Stimulated activated CD8-positive, alpha-beta memory T cell treated with anti-CD3 and anti-CD28 coated beads, Interleukin-7, amount 100 ng/mL, for 1 hour (primary cell): ENCODE data around the gene CLDN15.
"Not testable (repeated sequence)": the region's sequence is repeated elsewhere in the genome, so short reads cannot be mapped to it uniquely, and the experiment has no call there.

Experiments
- DNase-seq, 2 donors: peaks; one replicate each; pipeline ENCODE4 v3.0.0-alpha.2; 2020; ENCODE audit warnings: low read depth in 2 of 2

Gene CLDN15

DNA sequence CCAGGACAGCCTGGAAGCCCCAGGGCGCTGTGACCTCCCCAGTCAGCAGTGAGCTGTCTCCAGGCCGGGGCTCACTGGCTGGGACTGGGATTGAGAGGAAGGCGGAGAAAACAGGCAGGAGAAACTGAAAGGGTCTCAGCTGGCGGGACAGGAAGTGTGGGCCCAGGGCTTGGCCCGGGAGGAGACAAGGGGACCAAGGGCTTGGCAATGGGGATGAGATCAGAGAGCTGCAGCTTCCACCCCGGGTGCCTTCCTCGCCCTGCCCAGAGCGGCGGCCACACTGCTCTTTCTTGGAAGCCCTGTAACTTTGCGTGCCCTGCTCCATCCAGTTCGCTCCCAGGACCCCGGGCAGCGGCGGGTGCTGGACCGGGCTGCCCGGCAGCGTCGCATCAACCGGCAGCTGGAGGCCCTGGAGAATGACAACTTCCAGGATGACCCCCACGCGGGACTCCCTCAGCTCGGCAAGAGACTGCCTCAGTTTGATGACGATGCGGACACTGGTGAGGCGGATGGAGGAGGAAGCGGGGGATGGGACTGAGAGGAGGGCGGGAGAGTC is 15.2 kb downstream of the CLDN15 start:
- DNase-seq, result no peak

DNA sequence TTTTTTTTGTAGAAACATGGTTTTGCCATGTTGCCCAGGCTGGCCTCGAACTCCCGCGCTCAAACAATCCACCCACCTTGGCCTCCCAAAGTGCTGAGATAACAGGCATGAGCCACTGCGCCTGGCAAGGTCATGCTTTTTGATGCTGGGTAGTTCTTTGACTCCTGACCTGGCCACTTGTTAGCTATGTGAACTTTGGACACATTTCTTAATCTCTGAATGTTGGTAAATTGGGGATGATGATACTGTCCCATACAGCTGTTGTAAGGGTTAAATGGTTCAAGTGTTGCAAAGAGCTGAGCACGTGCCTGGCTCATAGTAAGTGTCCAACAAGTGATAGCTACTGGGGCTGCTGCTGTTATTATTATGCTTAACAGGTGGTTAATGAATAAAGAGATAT is 17.3 kb downstream of the CLDN15 start:
- DNase-seq, result no peak

DNA sequence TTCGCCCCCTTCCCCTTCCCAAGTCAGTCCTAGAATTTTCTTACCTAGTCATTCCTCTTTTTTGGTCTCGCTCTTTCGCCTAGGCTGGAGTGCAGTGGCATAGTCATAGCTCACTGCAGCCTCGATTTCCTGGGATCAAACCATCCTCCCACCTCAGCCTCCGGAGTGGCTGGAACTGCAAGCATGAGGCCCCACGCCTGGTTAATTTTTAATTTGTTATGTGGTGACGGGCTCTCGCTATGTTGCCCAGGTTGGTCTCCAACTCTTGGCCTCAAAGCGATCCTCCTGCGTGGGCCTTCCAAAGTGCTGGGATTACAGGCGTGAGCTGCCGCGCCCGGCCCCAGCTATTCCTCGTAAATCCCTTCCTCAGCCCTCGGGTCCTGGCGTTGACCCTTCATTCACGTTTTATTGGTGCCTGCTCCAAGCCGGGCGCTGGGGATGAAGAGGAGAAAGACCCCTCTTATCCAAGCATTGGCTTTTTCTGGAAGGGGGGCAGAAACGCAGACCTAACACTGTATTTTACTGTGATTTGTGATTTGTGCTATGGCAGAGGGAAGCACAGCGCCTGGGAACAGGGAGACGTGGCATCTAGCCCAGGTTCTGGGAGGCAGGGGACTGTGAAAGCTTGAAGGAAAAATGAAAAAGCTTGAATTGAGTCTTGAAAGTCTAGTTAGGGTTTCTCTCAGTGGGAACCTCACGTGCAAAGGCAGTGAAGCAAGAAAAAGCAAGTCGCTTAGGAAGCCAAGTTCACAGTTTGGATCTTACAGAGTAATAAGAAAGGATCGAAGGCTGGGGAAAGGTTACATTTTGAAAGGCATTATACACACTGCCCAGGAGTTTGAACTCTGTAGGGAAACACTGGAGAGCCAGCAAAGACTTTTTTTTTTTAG is 19.1 kb downstream of the CLDN15 start:
- DNase-seq, result no peak

DNA sequence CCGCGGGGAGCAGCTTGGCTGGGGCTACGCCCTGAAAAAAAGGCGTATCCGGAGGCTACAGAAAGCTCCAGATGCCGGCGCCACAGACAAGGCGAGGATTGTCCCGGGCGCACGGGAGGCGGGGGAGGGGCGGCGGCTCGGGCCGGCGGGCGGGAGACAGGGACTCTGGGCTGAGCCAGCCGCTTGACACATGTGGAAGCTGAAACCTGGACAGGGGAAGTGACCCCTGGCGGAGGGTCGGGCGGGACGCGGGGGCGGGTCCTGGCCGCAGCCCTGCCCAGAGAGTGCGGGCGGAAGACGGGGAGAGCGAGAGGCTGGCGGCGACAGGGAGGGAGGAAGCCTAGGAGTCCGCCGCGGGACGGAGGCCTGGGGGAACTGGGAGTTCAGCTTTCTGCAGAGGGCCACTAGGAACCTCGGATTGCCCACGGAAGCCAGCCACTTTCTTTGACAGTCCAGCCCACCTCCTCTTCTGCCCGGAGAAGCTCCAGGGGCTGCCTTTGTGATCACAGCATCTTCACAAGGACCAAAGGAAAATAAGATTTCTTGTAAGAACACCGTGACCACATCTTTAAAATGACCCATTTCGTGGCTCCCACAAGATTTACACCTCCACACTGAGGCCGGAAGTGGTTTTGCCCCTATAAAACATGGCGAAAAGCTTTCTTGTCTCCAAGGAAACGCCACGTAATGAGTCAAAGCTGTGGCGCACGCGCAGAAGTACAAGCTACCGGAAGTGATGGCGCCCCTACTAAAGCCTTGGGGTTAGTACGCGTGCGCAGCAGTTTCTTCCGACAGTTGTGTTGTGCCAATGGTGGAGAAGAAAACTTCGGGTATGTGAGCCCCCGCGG is 20.0 kb downstream of the CLDN15 start, which contains the start of the genes PLOD3 and ZNHIT1:
TSS of gene PLOD3 (minus strand) at position 194 of the 848 bp plus-strand sequence. CDS start 307 bp downstream, outside the sequence.
TSS of gene ZNHIT1 (plus strand) at position 778 of the 848 bp plus-strand sequence. CDS start at position 809, 31 bp downstream.
- peak; percentile 90 to 95 for DNase-seq

DNA sequence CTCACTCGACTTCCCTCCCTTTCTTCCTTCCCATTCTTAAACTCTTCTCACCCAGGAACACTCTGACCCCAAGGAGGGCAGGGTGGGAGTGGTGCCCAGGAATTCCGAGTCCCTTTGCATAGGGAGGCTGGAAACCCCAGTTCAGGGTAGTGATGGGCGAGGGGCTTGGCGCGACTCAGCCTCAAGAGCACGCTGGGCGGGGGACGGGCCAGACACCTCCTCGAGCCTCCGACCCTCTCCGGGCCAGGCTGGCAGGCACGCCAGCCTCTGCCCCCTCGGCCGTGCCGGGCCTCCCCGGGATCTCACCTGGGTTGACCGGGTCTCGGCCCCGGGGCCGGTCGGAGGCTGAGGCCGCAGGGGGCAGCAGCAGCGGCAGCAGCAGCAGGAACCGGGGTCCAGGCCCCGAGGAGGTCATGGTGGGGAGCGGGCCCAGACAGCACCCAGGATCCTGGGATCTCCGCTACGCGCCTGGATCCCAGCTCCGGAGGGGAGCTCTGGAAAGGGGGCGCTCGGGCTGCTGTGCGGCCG is 20.7 kb downstream of the CLDN15 start:
- DNase-seq, result no peak

DNA sequence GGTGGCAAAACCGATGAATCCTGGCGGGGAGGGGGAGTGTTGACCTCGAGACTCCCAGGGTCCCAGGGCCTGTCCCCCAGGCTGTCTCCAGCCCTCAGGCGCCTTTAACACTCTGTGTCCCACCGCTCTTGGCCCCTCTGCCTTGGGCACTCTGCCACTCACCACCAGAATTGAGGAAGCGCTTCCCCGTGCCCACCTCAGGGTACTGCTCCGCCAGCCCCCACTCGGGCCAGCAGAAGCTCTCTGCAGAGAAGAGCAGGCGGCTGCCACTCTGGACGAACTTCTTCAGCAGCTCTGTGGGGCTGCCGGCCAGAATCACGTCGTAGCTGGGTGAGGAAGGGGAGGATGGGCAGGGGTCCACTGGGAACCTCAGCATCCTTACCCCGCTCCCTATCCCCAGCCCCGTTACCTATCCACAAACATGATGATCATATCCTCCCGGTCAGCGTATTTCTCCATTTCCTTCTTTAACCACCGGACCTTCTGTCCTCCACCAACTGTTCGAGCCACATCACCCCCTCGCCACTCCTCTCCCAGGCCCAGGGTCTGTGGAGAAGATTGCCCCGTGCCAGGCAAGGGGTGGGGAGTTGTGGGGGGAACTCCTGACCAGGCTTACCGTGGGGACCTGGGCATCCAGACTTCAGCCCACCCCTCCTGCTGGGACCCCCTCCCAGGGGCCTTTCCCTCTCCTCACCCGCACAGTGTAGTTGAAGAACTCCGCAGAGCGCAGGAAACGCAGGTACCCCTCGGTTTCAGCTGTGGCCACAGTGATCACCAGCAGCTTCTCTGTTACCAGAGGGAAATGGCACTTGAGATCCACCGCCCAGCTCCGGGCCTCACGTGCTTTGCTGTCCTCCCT is 21.4 kb downstream of the CLDN15 start:
- DNase-seq, result no peak

DNA sequence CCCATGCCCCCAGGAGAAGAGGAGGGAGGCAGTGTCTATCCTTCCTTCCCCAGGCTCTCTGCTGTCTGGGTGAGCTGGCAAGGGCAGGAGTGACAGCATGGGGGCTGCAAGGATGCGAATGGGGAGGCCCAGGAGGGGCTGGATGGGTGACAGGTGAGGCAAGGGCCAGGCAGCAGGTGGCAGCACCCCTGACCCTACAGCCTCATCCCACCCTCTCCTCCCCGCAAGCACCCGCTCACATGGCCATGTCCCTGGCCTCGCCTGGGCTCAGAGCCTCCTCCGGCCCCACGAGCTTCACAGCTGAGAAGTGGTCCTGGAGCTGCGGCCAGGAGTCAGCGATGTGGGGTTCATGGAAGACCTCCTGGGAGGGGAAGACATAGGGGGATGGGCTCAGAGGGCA is 25.6 kb downstream of the CLDN15 start:
- no peak for DNase-seq

DNA sequence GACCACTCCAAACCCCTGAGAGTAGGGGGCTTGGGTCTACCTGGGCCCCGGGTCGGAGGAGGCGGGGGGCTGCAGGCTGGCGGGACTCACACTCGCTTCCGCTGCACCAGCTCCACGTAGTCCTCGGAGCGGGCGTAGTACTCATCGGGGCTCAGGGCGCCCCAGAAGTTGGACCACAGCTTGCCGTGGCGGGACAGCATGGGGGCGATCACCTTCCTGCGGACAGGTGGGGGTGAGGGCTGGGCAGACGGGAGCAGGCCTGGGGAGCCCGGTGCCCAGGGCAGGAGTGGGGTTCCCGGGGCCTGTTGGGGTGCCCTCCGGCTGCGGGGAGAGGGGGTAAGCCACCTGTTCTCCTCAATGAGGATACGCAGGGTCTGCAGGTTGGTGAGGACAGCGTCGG is 26.1 kb downstream of the CLDN15 start:
- DNase-seq, result no peak

DNA sequence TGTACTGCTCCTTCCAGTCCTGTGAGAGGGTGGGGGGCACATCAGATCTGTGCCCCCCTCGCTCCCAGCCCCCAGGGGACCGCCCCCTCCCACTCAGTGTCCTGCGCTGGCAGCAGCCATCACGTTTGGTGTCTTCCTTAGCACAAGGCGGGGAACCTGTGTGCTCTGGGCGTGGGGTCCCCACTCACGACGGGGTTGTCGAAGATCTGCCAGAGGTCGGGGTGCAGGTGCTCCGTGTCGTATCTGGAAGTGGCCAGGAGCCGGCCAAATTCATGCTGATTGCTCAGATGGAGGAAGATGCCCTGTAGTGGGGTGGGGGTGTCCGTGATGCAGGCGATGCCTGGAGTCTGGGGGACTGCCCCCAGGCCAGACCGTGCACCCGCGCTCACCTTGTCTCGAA is 27.5 kb downstream of the CLDN15 start:
- DNase-seq, result no peak

DNA sequence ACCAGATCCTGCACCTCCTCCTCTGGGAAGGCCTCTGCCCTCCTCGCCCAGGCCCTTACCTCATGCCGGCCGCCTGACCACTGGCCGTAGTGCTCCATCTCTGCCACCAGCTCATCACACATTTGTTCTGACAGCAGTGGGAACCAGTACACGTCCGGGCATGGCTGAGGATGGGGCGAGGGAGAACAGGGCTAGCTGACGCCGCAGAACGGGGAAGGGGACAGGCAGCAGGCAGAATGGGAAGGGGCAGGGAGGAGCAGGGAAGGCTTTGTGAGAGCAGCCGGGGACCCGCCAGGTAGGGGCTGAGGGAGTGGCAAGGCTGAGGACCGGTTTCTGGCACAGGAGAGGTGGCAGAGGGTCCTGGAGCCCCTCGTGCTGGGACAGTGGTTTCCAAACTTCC is 28.8 kb downstream of the CLDN15 start:
- no peak for DNase-seq

DNA sequence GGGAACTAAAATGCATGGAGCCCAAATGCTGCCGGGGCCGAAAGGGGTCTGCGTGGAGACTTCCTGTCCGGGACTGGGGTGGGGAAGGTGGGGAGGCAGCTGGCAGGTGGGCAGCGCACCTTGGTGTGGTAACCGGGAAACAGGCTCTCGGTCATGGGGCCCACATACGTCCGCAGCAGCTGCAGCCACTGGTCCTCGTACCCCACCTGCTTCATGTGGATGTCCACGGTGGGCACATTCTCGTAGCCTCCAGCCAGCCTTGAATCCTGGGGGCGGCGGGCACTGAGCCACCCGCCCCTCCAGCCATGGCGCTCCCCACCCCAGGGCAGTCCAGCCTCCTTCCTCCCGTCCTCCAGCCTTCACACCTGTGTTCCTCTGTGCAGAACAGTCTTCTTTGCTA is 30.1 kb downstream of the CLDN15 start:
- no peak for DNase-seq

DNA sequence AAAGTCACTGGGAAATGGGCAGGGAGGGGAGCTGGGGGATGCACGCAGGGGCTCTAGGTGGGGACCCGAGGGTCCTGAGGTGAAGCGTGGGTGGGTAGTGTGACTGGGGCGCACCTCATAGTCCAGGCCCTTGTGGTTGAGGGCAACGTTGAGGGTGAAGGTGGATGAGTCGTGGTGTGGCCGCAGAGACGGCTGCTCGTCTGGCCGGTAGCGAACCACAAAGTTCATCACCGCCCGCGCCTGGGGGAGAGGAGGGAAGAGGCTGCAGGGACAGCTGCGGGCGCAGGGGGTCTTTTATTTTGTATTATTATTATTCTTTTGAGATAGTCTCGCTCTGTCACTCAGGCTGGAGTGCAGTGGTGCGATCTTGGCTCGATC is 30.9 kb downstream of the CLDN15 start:
- no peak for DNase-seq

DNA sequence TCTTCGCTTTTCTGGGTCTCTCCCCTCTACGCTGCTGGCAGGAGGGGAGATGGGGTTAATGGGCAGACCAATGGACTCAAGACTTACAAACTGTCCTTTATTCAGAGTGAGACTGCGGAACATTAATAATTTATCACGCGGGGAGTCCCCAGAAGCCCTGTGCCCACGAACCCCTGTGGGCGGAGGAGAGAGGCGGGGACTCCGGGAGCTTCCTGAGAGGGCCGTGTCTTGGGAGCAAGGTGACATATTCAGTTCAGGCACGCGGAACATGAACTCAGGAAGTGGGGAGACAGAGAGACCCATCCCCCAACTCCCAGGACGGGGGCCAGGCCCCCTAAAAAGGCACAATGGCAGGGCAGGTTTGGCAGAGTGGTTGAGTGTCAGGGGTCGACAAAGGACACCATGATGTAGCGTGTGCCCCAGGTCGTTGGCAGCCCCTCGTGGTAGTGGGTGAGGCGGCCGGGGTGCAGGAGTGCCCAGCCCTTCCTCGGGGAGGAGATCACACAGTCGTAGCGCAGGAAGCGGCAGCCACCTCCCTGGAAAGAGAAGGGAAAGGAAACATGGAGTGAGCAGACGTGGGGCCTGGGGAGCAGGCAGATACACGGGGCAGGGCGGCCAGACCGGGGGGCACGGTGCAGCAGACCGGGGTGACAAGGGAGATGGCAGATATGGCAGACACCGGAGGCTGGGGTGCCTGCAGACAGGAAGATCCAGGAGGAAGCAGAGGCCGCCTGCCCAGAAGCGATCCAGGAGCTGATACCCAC is 31.5 kb downstream of the CLDN15 start:
- no peak for DNase-seq

DNA sequence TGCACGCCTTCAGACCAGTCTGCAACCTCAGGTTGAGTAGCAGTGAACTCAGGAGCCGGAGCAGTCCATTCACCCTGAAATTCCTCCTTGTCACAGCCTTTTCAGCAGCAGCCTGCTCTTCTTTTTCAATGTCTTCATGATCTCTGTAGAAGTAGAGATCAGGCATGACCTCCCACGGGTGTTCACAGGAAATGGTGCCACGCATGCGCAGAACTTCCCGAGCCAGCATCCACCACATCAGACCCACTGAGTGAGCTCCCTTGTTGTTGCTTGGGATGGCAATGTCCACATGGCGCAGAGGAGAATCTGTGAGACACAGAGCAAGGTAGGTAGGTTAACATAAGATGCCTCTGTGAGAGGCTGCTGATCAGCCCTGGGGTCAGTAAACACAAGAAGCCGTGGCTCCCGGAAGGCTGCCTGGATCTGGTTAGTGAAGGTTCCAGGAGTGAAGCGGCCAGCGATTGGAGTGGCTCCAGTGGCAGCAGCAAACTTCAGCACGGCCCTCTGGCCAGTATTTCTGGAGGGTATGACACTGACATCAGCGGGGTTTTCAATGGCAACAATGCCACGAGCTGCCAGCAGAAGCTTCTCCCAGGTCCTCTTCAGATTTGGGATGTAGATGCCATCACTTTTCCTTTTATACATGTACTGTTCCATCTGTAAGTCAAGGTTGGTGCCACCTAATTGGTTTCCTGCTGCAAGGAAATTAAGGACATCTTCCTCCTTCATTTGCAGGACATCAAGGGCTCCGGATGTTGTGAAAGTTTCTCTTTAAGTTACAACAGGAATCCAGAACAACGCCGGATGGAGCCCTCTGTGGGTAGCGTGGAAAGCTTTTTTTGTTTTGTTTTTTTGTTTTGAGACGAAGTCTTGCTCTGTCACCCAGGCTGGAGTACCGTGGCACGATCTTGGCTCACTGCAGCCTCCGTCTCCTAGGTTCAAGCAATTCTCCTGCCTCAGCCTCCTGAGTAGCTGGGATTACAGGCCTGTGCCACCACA is 33.6 kb downstream of the CLDN15 start:
- not testable (repeated sequence) for DNase-seq

DNA sequence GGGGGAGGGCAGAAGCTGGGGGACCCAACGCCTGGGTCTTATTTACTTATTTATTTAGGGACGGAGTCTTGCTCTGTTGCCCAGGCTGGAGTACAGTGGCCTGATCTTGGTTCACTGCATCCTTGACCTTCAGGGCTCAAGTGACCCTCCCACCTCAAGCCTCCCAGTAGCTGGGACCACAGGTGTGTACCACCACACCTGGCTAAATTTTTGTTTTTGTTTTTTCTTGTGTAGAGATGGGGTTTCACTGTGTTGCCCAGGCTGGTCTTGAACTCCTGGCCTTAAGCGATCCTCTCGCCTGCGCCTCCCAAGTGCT is 35.0 kb downstream of the CLDN15 start:
- no peak for DNase-seq

DNA sequence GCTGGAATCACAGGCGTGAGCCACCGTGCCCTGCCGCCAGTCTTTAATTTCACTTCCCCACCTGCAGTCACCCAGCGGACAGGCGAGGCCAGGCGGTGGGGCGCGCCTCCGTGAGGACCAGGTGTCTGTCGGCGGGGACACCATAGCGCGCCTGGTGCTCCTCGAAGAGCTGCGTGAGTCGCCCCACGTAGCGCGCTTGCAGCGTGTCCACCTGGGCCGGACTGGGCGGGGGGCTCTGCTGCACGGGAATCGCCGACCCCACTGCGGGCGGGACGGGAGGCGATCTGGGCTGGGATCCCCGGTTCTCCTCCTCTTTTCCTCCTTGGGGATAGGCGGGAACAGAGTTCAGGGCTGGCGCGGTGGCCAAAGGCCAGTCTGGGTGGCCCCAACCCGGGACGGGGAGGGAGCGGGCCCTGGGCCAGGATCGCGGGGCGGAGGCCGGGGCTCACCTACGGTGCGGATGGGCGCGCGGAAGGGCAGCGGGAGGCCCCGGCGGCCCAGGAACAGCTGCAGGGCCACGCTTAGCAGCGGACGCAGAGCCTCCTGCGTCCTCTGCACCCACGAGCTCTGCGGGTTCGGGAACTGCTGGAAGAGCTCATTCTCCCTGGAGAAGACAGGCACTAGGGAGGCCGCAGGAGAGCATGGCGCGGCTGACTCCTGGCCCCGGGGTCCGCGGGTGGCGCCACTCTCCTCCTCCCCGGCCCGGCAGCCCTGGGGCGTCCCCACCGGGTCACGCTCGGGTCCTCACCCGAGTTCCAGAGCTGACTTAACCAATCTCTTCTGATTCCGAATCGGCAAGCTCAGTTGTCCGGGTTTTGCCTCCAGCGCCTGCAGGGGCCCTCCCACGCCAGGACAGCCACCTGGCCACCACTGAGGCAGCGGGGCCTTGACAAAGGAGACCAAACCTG is 35.7 kb downstream of the CLDN15 start:
- no peak for DNase-seq

DNA sequence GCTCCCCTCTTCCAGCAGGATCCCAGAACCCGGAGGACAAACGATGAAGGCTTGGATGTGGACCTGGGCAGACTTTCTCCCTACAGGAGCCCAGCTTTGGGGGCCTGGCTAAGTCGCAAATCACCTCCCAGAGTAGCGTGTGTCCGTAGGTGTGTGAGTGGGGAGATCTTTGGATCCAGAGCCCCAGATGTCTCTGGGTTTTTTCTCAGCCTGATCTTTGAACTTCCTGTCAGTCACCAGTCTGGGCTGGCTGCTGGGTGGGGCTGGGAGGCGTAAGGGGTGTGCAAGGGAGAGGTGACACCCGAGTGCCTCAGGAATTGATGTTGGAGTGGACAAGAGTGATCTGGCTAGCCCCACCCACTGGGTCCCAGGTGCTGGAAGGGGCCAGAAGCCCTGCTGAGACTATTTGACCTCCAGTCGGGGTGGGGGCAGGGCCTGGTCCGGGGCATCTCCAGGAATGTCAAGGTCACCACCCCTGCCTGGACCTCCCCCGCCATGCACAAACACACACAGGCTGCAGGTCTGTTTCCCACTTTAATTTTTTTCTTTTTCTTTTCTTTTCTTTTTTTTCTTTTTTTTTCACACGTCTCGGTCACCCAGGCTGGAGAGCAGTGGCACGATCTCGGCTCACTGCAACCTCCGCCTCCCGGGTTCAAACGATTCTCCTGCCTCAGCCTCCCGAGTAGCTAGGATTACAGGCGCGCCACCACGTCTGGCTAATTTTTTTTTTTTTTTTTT is 36.6 kb downstream of the CLDN15 start, which contains the start of gene MOGAT3:
TSS of gene MOGAT3 (minus strand) at position 175 of the 738 bp plus-strand sequence. CDS start 182 bp downstream, outside the sequence.
- DNase-seq, result no peak
